ENCODE measurements around the gene TXN2.

DNA sequence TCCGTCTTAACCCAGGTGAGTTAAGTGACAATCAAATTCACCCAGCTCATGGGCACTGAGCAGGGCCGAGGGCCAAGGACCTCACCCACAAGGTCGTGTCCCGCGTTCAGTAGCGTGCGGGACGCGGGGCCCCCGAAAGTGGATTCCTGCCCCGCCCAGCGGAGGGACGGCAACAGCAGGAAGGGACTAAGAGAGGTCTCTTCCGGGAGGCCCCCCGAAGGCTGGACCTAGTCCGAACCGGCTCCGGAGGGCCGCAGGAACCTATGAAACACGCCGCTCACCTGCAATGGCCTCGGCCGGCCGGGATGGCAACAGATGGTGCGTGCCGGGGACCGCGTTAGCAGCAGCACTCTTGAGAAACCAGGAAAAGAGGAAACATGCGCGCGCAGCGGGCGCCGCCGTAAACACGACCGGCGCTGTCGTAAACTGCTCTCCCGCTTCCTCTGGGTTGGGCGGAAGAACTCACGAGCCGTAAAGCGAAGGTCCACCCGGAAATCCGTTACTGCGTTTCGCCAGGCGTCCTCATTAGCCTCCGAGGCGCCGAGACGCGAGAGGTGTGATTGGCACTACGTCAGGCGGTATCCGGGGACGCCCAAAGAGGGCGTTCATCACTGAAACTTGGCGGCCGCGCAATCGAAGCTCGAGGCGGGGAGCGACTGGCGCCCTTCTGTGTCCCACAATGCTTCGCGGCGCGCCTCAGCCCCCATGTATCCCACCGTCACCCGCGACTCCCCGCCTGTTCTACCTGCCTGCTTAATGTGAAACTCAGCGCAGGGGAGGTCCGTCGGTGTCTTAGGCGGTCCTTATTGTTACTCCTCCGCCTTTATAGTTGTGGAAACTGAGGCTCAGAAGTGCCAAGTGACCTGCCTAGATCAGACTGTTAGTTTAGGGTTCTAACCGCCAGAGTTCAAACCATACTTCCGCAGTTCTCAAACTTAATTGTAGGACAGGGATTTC lies 47.6 kb upstream of the TXN2 start, which contains the start of gene EIF3D:
- no peak for TF ChIP-seq EZH2 (IDR thresholded peaks at IDR 0.05; ENCODE audit: insufficient read depth, low read length)
- TF ChIP-seq, protein P1, sequence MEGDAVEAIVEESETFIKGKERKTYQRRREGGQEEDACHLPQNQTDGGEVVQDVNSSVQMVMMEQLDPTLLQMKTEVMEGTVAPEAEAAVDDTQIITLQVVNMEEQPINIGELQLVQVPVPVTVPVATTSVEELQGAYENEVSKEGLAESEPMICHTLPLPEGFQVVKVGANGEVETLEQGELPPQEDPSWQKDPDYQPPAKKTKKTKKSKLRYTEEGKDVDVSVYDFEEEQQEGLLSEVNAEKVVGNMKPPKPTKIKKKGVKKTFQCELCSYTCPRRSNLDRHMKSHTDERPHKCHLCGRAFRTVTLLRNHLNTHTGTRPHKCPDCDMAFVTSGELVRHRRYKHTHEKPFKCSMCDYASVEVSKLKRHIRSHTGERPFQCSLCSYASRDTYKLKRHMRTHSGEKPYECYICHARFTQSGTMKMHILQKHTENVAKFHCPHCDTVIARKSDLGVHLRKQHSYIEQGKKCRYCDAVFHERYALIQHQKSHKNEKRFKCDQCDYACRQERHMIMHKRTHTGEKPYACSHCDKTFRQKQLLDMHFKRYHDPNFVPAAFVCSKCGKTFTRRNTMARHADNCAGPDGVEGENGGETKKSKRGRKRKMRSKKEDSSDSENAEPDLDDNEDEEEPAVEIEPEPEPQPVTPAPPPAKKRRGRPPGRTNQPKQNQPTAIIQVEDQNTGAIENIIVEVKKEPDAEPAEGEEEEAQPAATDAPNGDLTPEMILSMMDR (IDR thresholded peaks at IDR 0.05; ENCODE audit: insufficient read depth, low read depth, low read length): no peak
